Testis (tissue), 2 donors: Measurements from ENCODE around the gene PTPRE.

ENCODE experiments used
- CTCF ChIP-seq, 3 experiments: fragments of 450-650 bp in 2 of 3; fragments of 200-600 bp in 1 of 3; sonication (generic) in 1 of 3; IDR thresholded peaks; one replicate each; pipeline ENCODE4 v1.5.1; 2016 to 2019; ENCODE audit warnings: antibody characterized with exemption in 3 of 3, mild to moderate bottlenecking in 2 of 3, moderate library complexity in 1 of 3
- POLR2A ChIP-seq: fragments of 450-650 bp; IDR thresholded peaks from one replicate; pipeline ENCODE4 v1.6.1; 2017; ENCODE audit warnings: antibody characterized with exemption, mild to moderate bottlenecking, moderate library complexity

DNA sequence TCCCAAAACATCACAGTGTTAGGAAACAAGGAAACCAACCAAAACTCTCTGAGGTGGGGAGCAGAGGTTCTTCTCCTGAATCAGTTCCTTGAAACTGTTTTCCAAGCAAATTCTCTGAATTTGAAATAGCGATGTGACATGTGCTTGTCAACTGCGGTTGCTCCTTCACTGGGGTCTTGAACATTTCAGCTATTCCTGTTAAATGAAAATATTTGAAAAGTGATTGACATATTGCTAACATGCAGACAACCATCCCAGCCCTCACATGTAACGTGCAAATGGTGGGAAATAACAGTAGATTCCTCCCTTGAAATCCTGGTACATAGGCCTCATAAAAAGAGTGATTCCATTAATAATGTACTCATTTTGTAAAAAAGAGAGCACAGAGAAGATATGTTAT is 203.4 kb downstream of the PTPRE start:
- TF ChIP-seq CTCF (IDR thresholded peaks at IDR 0.05) (no peak), POLR2A (no peak)
